ENCODE data around the gene PPP1R2B. TPM values are rescaled to one million over a fixed set of nuclear protein-coding genes. Genes with fewer than 3 reads are reported as not detected.

The PPP1R2B gene
- total RNA-seq, 1 experiment from 2014 or later, result not detected

Other genes with a start within 250 kb of the PPP1R2B start
- not detected in 2 replicates for gene TIMD4, start 112.9 kb downstream of the PPP1R2B start, total RNA-seq (2014; rRNA removed; shearing (Covaris generic))
- gene HAVCR1, start 208.8 kb downstream of the PPP1R2B start, total RNA-seq (2014; rRNA removed; shearing (Covaris generic)), result not detected in 2 replicates

Measured in H7 (cell line).